ENCODE measurements around the gene PHACTR2. TPM values are rescaled to one million over a fixed set of nuclear protein-coding genes. Genes with fewer than 3 reads are reported as not detected.

Gene PHACTR2
- total and polyA plus RNA-seq, 2 of the 13 experiments (the other 11 are each of a cell fraction or from before 2014, with no cell fraction given): 11.3 to 28.2 TPM

DNA sequence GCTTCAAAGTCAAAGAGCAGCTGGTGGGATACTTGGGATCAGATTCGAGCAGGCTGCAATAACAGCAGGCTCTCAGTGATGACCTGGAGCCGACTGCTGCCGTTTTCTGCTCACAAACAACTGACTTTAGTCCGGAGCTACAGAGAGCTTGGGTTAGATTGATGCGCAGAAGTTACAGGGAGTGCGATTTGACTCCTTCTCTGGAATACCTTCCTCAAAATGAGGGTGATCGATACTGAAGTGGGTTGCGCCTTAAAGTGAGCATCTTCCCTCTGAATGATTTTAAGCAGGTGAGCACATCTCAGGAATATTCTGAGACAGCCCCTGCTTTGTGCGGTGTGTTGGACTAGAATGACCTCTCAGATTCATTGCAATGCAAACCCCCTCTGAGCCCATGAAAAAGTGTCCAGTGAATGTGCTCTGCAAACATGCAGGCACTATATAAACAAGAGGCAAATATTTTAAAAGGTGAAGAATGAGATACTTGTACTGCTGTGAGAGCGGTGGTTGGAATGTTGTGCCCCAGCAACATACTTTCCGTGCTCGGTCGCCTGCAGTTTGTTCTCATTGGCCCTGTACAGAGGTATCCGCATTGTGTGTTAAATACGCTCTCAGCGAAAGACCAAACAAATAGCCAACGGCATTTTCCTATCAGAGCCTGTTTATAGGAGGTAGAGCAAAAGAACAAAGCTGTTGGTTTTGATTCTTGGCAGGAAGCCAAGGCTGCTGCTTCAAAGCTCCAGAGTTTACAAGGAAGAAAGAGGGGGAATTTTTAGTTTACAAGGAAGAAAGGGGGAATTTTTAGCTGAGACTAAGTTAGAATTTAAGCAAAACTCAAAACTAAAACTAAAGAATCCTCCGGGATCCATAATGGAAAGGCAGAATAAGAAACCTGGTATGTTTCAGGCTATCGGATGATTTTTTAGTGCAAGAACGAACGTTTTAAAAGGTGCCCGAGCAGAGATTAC is 67.7 kb downstream of the PHACTR2 start (continued):
- TF ChIP-seq, protein P1, sequence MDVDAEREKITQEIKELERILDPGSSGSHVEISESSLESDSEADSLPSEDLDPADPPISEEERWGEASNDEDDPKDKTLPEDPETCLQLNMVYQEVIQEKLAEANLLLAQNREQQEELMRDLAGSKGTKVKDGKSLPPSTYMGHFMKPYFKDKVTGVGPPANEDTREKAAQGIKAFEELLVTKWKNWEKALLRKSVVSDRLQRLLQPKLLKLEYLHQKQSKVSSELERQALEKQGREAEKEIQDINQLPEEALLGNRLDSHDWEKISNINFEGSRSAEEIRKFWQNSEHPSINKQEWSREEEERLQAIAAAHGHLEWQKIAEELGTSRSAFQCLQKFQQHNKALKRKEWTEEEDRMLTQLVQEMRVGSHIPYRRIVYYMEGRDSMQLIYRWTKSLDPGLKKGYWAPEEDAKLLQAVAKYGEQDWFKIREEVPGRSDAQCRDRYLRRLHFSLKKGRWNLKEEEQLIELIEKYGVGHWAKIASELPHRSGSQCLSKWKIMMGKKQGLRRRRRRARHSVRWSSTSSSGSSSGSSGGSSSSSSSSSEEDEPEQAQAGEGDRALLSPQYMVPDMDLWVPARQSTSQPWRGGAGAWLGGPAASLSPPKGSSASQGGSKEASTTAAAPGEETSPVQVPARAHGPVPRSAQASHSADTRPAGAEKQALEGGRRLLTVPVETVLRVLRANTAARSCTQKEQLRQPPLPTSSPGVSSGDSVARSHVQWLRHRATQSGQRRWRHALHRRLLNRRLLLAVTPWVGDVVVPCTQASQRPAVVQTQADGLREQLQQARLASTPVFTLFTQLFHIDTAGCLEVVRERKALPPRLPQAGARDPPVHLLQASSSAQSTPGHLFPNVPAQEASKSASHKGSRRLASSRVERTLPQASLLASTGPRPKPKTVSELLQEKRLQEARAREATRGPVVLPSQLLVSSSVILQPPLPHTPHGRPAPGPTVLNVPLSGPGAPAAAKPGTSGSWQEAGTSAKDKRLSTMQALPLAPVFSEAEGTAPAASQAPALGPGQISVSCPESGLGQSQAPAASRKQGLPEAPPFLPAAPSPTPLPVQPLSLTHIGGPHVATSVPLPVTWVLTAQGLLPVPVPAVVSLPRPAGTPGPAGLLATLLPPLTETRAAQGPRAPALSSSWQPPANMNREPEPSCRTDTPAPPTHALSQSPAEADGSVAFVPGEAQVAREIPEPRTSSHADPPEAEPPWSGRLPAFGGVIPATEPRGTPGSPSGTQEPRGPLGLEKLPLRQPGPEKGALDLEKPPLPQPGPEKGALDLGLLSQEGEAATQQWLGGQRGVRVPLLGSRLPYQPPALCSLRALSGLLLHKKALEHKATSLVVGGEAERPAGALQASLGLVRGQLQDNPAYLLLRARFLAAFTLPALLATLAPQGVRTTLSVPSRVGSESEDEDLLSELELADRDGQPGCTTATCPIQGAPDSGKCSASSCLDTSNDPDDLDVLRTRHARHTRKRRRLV (CRISPR knock-in tag; IDR thresholded peaks at IDR 0.05): 0 out of 2 replicates have a peak, but pooled peaks have one; percentile 15
- TF ChIP-seq ZBTB38 (CRISPR knock-in tag; IDR thresholded peaks at IDR 0.05) (0 out of 2 replicates have a peak, but pooled peaks have one; percentile 20), ZNF891 (CRISPR knock-in tag; IDR thresholded peaks at IDR 0.05) (no peak), SP4 (CRISPR knock-in tag; IDR thresholded peaks at IDR 0.05) (peak; percentile 18; the same call in 1 of the 2 replicates), GATA4 (IDR thresholded peaks at IDR 0.05; ENCODE audit: borderline replicate concordance, low read depth) (peak; percentile 77; the same call in 1 of the 2 replicates), ZFX (CRISPR knock-in tag; IDR thresholded peaks at IDR 0.05; ENCODE audit: low read depth) (no peak; the same call in 1 of the 2 replicates), KMT2A (CRISPR knock-in tag; IDR thresholded peaks at IDR 0.05) (peak; percentile 83), PRMT3 (CRISPR knock-in tag; IDR thresholded peaks at IDR 0.05; ENCODE audit: borderline replicate concordance, low read depth) (no peak), ZNF558 (CRISPR knock-in tag; IDR thresholded peaks at IDR 0.05; ENCODE audit: borderline replicate concordance) (peak; percentile 58; the same call in 1 of the 2 replicates), NR2C2 (CRISPR knock-in tag; IDR thresholded peaks at IDR 0.05; ENCODE audit: borderline replicate concordance) (peak; percentile 54; the same call in 1 of the 2 replicates), ZNF121 (CRISPR knock-in tag; IDR thresholded peaks at IDR 0.05) (no peak), SAFB2 (CRISPR knock-in tag; IDR thresholded peaks at IDR 0.05; ENCODE audit: borderline replicate concordance, low read depth) (no peak; the same call in 1 of the 2 replicates), TGIF2 (CRISPR knock-in tag; IDR thresholded peaks at IDR 0.05) (no peak; the same call in none of the 2 replicates), NR2F6 (IDR thresholded peaks at IDR 0.05) (peak; percentile 79), NR2F6 (CRISPR knock-in tag; IDR thresholded peaks at IDR 0.05) (peak; percentile 88)
- TF ChIP-seq, protein P2, sequence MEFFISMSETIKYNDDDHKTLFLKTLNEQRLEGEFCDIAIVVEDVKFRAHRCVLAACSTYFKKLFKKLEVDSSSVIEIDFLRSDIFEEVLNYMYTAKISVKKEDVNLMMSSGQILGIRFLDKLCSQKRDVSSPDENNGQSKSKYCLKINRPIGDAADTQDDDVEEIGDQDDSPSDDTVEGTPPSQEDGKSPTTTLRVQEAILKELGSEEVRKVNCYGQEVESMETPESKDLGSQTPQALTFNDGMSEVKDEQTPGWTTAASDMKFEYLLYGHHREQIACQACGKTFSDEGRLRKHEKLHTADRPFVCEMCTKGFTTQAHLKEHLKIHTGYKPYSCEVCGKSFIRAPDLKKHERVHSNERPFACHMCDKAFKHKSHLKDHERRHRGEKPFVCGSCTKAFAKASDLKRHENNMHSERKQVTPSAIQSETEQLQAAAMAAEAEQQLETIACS (CRISPR knock-in tag; IDR thresholded peaks at IDR 0.05): no peak
- TF ChIP-seq, protein P3, sequence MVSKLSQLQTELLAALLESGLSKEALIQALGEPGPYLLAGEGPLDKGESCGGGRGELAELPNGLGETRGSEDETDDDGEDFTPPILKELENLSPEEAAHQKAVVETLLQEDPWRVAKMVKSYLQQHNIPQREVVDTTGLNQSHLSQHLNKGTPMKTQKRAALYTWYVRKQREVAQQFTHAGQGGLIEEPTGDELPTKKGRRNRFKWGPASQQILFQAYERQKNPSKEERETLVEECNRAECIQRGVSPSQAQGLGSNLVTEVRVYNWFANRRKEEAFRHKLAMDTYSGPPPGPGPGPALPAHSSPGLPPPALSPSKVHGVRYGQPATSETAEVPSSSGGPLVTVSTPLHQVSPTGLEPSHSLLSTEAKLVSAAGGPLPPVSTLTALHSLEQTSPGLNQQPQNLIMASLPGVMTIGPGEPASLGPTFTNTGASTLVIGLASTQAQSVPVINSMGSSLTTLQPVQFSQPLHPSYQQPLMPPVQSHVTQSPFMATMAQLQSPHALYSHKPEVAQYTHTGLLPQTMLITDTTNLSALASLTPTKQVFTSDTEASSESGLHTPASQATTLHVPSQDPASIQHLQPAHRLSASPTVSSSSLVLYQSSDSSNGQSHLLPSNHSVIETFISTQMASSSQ (IDR thresholded peaks at IDR 0.05; ENCODE audit: low read depth): peak; percentile 56; the same call in 1 of the 2 replicates
- TF ChIP-seq, protein P3 (CRISPR knock-in tag; IDR thresholded peaks at IDR 0.05; ENCODE audit: borderline replicate concordance): peak; percentile 76; the same call in 1 of the 2 replicates

All from HepG2 (cell line).